DMS79 treated with DMSO at 0.1 percent for 48 hours (cell line): Measurements from ENCODE around the gene STARD8.
"Not testable (repeated sequence)": the region's sequence is repeated elsewhere in the genome, so short reads cannot be mapped to it uniquely, and the experiment has no call there.

Source experiments
- DNase-seq: peaks from one replicate; lab custom pipeline; 2025; lab: John Stamatoyannopoulos, UW

The STARD8 gene

GRCh38 chrX:68647156-68647957 lies at the start of gene STARD8:
Gene STARD8 (plus strand): TSS chrX:68647666. CDS start chrX:68647883, 217 bp downstream.
- DNase-seq, result no peak

GRCh38 chrX:68598841-68599240 lies 48.6 kb upstream of the STARD8 start:
- DNase-seq, result no peak

GRCh38 chrX:68599256-68600152 lies 48.0 kb upstream of the STARD8 start:
- DNase-seq, result no peak

GRCh38 chrX:68604216-68604615 lies 43.2 kb upstream of the STARD8 start:
- DNase-seq, result not testable (repeated sequence)

GRCh38 chrX:68614733-68615132 lies 32.7 kb upstream of the STARD8 start:
- not testable (repeated sequence) for DNase-seq

- DNase-seq, result no peak
Measured at GRCh38 chrX:68627986-68628385, 19.5 kb upstream of the STARD8 start.

- not testable (repeated sequence) for DNase-seq
Measured at GRCh38 chrX:68629936-68630335, 17.5 kb upstream of the STARD8 start.

- DNase-seq, result no peak
Measured at GRCh38 chrX:68631336-68631735, 16.1 kb upstream of the STARD8 start.

GRCh38 chrX:68632491-68632890 lies 15.0 kb upstream of the STARD8 start:
- no peak for DNase-seq

GRCh38 chrX:68633981-68634380 lies 13.5 kb upstream of the STARD8 start:
- no peak for DNase-seq

GRCh38 chrX:68634649-68635227 lies 12.7 kb upstream of the STARD8 start:
- DNase-seq, result no peak

GRCh38 chrX:68640661-68641060 lies 6.8 kb upstream of the STARD8 start:
- no peak for DNase-seq

- DNase-seq, result no peak
Measured at GRCh38 chrX:68644861-68645260, 2.6 kb upstream of the STARD8 start.

- DNase-seq, result no peak
Measured at GRCh38 chrX:68646421-68646820, 1.0 kb upstream of the STARD8 start.

GRCh38 chrX:68648960-68649359 lies 1.5 kb downstream of the STARD8 start:
- no peak for DNase-seq

- no peak for DNase-seq
Measured at GRCh38 chrX:68650491-68650890, 3.0 kb downstream of the STARD8 start.

GRCh38 chrX:68651110-68651509 lies 3.6 kb downstream of the STARD8 start:
- DNase-seq, result no peak

GRCh38 chrX:68652326-68653170 lies 5.1 kb downstream of the STARD8 start:
- DNase-seq, result no peak

GRCh38 chrX:68654693-68655092 lies 7.2 kb downstream of the STARD8 start:
- no peak for DNase-seq

- DNase-seq, result not testable (repeated sequence)
Measured at GRCh38 chrX:68656473-68656872, 9.0 kb downstream of the STARD8 start.

- no peak for DNase-seq
Measured at GRCh38 chrX:68658530-68658929, 11.1 kb downstream of the STARD8 start.

GRCh38 chrX:68659385-68659784 lies 11.9 kb downstream of the STARD8 start:
- no peak for DNase-seq
